HG03108 (cell line): ENCODE results near the gene SFXN5.

Experiments used
- ATAC-seq: cut with Tn5 transposase; IDR thresholded peaks from one replicate; pipeline ENCODE4 v1.9.1; 2021; ENCODE audit warnings: moderate library complexity; ENCODE audit not compliant: unreplicated experiment

SFXN5 gene

GRCh38 chr2:72927619-72928550 is 143.6 kb downstream of the SFXN5 start:
- ATAC-seq, result no peak

DNA sequence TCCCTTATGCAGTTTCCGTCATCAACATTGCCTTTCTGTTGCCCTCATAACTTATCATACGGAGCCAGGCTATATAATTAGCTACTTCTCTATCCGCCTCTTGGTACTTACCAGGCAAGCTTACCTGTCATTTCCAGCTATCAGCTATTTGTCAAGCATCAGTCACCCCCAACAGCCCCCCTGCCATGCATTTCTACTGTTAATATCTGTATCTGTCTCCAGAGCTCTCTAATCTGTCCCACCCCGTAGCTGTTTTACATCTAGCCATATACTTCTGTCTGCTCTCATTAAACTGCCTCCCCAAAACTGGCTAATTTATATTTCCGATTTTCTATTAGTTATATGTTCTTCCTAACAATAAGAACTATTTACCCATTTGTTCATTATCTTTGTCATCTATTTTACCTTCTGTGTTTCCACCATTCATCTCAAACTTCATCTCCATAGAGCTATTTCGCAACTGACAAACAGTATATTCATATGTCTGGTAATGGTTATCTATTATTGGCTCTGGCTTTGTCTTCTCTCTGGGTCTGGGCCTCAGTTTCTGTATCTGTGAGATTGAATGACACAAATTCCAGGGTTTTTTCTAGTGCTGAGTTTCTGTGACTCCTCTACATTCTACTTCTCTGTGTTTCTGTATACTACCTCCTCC is 144.6 kb downstream of the SFXN5 start:
- ATAC-seq, result no peak

- no peak for ATAC-seq
Observed at GRCh38 chr2:72926368-72926767, 145.1 kb downstream of the SFXN5 start.

GRCh38 chr2:72925328-72925943 is 146.1 kb downstream of the SFXN5 start:
- ATAC-seq, result no peak

- peak; percentile 34 for ATAC-seq
Observed at GRCh38 chr2:72924353-72925240, 146.9 kb downstream of the SFXN5 start.

- no peak for ATAC-seq
Observed at GRCh38 chr2:72923833-72924352, 147.6 kb downstream of the SFXN5 start.

DNA sequence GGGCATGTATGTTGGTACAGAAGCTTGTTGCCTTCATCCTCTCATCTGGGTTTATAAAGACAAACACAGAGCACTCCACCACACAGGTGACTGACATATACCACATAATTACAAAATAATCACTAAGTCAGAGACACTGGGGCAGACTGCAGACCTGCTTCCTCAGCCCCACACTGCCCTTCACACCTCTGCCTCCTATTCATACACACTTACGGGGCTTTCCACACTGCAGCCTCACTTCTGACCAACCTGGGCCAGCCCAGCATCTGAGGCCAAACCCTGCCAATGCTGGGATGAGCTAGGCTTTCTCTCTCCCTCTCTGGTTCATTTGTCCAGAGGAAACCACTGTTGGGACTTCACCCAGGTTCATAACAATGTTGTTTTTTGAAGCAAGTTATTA is 149.7 kb downstream of the SFXN5 start:
- ATAC-seq, result no peak

GRCh38 chr2:72921088-72921851 is 150.2 kb downstream of the SFXN5 start:
- ATAC-seq, result no peak

DNA sequence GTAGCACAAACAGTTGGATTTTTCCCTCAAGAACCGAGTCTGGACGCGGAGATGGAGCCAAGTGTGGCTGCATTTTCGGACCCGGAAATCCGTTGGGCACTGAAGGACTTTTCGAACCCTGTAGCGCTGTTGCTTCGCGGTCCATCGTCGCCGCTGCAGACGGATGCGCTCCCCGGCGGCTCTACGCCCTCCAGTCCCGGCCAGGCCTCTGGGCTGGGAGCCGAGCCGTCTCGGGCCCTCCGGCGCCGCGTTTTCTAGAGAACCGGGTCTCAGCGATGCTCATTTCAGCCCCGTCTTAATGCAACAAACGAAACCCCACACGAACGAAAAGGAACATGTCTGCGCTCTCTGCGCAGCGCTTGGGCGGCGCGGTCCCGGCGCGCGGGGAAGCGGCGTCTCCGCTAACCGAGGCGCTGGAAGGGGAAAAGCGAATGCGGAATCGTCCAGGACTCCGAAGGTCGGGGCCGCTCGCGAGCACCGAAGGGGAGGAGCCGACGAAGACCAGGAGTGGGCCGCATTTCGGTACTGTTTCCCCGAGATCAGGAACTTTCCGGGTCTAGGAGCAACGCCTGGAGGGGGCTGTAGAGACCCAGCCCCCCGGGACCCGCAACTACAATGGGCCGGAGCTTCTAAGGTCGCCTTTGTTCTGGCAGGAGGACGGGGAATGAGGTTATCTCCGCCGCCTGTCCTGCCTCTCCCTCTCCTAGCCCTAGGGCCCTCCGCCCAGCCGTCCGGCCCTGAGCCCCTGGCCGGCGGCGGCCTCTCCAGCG is 151.0 kb downstream of the SFXN5 start:
- no peak for ATAC-seq

GRCh38 chr2:72919414-72920317 is 151.8 kb downstream of the SFXN5 start:
- no peak for ATAC-seq

DNA sequence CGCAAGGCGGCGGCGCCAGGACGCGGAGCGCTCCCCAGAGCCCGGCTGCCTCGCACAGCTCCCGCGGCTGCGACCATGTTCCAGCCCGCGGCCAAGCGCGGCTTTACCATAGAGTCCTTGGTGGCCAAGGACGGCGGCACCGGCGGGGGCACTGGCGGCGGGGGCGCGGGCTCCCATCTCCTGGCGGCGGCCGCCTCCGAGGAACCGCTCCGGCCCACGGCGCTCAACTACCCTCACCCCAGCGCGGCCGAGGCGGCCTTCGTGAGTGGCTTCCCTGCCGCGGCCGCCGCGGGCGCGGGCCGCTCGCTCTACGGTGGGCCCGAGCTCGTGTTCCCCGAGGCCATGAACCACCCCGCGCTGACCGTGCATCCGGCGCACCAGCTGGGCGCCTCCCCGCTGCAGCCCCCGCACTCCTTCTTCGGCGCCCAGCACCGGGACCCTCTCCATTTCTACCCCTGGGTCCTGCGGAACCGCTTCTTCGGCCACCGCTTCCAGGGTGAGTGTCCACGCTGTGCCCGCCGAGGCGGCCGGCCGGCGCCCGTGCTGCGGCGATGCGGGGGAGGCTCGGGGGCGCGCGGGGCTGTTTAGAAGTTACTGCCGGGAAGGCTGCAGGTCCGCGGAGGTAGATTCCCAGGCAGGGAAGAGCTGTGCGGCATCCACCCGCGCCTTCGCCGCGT is 153.5 kb downstream of the SFXN5 start:
- ATAC-seq, result no peak

- ATAC-seq, result peak; percentile 41
Observed at GRCh38 chr2:72917138-72917876, 154.2 kb downstream of the SFXN5 start, which contains the start of gene EMX1. Gene EMX1, plus strand, starts transcription at chr2:72917519. Its CDS starts 334 bp downstream, at chr2:72917853.

DNA sequence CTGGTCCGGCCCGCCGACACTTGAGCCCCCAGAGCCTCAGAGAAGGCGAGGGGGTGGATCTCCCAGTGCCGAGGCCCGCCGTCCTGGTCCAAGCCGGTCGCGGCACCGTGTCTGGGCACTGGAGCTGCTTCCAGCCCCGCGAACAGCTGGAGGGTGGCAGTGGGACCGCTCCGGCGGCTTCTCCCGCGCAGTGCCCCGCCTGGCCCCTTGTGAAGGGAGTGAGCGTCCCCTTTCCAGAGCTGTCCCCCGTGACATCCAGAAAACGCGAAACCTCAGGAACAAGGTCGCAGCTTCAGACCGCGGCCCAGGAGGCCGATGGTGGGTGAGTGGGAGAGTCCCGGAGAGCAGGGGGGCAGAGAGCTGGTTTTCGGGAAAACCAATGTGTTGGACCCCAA is 154.8 kb downstream of the SFXN5 start:
- no peak for ATAC-seq

- peak; percentile 51 for ATAC-seq
Observed at GRCh38 chr2:72915907-72916742, 155.4 kb downstream of the SFXN5 start.

DNA sequence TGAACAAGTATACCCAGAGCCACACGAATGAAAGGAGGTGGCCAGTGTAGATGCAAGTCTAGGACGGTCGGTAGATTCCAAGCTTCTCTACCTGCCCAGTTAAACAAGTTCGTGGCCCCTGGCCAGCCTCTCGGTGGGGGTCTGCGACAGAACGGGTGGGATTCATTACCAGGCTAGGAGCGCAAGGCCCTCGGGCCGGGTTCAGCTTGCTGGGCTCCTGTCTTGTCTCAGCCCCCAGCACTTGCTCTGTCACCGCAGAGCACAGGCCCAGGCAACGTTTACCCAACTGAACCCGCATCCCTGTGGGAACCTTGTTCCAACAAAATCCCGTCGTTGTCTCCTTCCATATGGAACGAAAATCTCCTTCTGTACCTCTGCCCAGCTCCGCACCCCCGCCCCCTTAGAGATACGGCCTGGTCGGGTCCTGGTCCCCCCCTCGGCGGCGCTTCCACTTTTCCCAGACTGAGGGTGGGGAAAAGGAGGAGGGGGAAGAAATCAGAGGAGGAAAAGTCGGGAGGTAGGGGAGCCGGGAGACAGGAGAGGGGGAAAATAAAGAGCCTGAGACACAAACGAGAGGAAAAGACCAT is 156.1 kb downstream of the SFXN5 start:
- ATAC-seq, result no peak
